HG02981 (cell line): ENCODE results near the gene DAPK3.
"Not testable (repeated sequence)": the region's sequence is repeated elsewhere in the genome, so short reads cannot be mapped to it uniquely, and the experiment has no call there.

Experiments
- ATAC-seq: cut with Tn5 transposase; IDR thresholded peaks from one replicate; pipeline ENCODE4 v1.9.1; 2021; ENCODE audit warnings: mild to moderate bottlenecking, moderate library complexity; ENCODE audit not compliant: unreplicated experiment

The DAPK3 gene

DNA sequence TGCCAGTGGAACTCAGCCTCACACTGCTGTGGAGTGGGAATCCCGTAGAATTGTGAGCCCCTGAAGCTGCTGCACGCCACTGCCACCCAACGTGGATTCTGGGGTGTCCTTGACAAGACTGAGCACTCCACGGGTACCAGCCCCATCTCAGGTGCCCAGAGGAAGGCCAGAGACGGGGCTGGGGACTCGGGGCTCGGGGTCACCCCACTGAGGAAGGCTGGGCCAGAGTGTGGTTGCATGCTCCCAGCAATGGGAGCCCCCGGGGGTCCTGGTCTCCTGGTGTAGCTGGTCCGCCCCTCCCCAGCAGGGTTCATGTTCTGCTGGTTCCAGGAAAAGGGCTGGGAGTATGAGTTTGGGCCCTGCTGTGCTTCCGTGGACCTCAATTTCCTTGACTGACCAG lies 15.2 kb downstream of the DAPK3 start:
- ATAC-seq = no peak

DNA sequence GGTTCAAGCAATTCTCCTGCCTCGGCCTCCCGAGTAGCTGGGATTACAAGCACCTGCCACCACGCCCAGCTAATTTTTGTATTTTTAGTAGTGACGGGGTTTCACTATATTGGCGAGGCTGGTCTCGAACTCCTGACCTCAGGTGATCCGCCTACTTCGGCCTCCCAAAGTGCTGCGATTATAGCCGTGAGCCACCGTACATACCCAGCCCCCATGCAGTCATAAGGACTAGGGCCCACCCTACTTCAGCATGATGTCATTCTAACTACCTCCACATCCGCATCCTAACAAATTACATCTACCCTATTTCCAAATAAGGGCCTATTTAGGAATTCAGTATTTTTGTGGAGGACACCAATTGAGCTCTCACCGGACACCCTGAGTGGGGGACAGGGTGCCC lies 15.6 kb downstream of the DAPK3 start:
- not testable (repeated sequence) for ATAC-seq

DNA sequence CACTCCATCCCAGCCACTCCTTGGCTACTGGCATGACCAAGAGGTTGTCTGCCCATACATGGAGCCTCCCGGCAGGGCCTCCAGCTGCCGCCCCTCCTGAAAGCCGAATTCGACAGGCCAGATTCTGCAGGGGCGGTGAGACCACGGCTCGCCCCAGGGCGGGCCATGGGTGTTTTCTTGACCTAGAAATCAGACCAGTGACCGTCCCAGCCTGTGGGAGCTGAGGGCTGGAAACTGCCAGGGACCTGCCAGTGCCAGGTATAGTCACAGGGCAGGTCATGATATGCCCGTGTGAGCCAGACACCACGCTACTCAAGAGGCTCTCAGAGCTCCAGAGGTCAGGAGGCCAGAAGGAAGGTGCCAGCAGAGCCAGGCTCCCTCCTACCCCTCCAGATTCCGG lies 16.8 kb downstream of the DAPK3 start:
- ATAC-seq = no peak

DNA sequence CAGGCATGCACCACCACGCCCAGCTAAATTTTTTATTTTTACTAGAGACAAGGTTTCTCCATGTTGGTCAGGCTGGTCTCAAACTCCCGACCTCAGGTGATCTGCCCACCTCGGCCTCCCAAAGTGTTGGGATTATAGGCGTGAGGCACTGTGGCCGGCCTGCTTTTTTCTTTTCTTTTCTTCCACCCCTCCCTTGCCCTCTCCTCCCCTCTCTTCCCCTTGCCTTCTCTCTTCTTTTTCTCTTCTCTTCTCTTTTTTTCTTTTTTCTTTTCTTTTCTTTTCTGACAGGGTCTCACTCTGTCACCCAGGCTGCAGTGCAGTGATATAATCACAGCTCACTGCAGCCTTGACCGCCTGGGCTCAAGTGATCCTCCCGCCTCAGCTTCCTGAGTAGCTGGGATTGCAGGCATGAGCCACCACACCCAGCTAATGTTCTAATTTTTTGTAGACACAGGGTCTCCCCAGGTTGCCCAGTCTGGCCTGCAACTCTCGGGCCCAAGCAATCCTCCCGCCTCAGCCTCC lies 18.1 kb downstream of the DAPK3 start:
- ATAC-seq = not testable (repeated sequence)

DNA sequence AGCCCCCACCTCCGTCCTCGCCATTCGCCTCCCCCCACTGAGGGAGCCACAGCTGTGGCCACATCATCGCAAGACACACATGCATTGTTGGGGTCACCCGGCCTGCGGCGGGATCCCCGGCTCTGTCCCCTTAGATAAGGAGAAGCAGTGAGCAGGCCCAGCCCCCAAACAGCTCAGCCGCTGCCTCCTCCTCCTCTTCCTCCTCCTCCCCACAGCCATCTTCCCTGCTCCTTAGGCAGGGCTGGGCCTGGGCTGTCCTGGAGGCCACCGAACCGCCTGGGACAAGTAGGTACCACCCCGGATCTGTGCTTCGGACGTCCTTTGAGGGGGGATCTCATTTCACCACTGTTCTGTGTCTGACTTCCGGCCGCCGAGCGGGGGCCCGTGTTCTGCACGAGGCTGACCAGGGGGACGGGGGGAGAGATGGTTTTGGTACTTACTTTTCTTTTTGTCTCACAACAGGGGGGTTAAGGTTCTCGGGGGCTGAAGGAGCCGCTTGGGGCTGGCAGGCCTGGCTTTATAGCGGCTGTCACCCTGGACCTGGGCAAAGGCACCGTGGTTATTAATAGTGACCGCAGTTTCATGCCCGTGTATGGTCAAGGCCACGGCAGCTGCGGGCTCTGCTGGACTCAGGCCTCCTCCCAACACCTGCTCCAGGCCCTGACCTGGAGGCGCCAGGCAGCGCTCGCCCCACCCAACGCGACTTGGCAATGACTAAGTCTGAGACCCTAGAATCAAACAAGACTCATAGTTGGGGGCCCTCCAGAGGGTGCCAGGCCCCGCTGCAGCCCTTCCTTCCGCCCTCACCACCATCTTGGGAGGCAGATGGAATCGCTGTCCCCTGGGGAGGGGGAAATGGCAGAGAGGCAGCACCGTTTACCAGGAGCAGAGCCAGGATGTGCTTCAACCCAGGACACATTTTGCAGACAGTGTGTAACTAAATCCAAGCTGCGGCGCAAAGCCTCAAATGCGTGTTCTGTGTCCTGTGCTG lies 19.7 kb downstream of the DAPK3 start:
- no peak for ATAC-seq

DNA sequence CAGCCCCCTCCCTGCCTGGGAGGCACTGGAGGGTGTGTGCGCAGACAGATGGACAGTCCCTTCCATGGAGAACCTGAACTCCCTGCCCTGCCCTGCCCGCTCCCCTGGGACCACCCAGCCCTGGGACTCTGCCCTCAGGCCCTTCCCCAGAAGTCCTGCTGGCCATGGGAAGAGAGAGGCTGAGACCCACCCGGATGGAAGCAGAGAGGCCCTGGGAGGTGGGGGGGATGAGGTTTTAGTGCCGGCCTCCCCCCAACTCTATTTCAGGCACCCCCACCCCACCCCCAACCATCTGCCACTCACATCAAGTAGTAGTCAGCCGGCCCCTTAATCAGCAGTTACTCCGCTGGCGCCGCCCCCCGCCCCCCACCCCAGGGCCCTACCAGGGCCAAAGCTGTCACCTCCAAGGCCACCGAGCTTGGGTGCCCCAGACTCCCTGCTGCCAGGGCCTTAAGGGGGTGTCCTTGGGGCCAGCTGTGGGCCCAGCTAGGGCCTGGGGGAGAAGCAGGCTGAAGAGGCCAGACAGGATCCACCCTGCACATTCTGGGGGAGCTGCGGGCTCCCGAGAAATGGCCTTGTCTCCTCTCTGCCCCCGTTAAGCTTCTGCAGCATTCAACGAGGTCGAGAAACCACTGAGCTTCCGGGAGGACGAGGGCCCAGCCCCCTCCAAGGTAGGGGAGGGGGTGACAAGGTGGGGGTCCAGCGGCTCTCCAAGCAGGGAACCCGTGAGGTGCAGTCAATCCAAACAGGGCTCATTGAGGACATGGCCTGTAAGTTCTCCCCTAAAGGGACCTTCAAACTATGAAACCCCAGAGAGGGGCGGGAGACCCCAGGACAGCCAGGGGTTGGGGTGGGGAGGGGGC lies 20.7 kb downstream of the DAPK3 start:
- ATAC-seq = no peak

DNA sequence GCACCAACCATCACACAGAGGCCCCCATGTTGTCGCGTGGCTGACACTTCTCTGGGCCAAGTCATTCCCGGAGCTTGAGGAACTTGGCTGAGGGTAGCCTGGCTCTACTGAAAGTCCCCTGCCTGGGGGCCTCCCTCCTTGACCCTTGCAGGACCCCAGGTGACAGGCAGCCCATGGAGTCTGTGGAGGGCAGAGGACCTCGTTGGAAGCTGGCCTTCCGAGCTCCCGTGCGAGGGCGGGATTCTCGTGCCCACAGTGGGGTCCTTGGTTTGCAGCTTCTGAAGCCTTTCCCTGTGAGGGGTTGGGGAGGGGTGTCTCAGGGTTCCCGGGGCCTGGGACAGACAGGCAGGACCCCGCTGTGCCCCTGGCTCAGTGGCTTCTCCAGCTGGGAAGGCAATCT lies 21.6 kb downstream of the DAPK3 start:
- ATAC-seq = no peak

DNA sequence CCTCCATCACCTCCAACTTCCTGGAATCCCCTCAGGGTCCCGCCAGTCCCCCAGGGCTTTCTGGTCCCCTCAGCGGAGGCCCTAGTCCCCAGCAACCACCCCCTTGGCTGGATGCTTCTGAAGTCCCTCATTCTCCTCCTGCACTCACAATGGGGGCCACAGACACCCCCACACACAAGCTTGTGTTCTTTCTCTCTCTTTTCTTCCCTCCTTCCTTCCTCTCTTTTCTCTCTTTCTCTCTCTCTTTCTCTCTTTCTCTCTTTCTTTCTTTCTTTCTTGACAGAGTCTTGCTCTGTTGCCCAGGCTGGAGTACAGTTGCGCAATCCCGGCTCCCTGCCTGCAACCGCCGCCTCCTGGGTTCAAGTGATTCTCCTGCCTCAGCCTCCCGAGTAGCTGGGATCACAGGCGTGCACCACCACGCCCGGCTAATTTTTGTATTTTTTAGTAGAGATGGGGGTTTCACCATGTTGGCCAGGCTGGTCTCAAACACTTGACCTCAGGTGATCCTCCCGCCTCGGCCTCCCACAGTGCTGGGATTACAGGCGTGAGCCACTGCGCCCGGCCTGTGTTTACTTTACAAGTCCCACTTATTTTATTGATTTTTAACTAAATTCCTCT lies 23.5 kb downstream of the DAPK3 start:
- ATAC-seq = not testable (repeated sequence)

DNA sequence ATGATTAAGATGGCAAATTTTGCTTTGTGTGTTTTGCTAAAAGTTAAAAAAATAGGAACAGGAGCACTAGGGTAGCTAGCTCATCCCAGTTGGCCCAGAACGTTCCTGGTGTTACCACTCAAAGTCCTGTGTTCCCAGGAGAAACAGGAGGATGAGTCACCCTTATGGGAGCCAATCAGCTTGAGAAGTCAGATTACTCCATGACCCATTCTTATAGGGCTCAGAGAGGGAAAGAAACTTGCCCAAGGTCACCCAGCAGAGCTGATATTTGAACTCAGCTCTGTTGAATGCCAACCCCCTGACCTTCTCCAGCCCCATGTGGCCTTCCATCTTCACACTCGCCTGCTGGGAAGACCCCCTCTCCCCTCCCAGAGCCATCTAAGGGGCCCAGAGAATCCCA lies 25.1 kb downstream of the DAPK3 start:
- no peak for ATAC-seq

DNA sequence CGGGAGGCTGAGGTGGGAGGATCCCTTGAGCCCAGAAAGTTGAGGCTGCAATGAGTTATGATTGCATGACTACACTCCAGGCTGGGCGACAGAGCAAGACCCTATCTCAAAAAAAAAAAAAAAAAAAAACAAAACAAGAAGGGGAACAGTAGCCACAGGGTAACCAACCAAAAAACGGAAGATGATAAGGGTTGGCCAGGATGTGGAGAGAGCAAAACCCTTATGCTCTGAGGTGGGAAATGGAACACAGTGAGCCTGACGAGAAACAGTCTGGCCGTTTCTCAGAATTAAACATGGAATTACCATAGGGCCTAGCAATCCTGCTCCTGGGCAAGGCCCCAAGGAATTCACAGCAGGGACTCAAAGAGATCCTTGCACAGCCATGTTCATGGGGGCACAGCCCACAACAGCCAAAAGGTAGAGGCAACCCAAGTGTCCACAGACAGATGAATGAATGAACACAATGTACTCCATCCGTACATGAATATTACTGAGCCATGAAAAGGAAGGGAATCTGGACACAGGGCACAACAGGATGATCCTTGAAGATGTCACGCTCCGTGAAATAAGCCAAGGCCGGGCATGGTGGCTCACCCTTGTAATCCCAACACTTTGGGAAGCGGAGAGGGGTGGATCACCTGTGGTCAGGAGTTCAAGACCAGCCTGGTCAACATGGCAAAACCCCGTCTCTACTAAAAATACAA lies 26.7 kb downstream of the DAPK3 start:
- no peak for ATAC-seq

DNA sequence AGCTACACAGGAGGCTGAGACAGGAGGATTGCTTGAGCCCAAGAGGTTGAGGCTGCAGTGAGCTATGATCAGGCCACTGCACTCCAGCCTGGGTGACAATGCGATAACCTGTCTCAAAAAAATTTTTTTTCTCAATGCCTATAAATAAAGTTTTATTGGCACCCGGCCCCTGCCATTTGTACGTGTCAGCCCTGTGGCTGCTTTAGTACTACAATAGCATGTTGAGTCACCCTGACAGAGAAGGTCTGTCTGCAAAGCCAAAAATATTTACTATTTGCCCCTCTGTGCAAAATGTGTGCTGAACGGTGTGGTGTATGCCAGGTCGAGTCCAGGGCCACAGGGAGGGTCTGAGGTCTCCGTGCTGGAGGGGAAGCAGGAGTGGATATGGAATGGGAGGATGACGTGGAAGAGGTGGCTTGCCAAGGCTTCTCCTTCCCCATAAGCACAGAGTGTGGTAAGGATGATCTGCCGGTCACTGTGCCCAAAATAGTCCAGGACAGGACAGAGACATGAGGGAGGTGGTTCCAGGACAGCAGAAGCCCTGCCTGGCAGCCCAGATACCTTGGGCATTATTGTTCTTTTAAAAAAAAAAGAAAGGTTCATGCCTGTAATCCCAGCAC lies 28.0 kb downstream of the DAPK3 start:
- ATAC-seq = no peak

DNA sequence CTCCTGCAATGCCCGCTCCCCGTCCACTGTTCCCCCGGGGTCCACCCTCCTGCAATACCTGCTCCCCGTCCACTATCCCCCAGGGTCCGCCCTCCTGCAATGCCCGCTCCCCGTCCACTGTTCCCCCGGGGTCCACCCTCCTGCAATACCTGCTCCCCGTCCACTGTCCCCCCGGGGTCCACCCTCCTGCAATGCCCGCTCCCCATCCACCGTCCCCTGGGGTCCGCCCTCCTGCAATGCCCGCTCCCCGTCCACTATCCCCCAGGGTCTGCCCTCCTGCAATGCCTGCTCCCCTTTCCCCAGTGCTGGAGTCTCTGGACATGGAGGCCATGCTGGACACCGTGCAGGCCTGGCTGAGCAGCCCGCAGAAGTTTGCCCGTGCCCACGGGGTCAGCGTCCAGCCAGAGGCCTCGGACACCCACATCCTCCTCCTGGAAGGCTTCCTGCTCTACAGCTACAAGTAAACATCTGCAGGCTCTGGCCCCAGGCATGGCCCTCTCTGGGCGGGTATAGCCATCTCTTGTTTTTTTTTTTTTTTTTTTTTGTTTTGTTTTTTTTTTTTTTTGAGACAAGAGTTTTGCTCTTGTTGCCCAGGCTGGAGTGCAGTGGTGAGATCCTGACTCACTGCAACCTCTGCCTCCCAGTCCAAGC lies 32.5 kb downstream of the DAPK3 start:
- ATAC-seq = not testable (repeated sequence)

DNA sequence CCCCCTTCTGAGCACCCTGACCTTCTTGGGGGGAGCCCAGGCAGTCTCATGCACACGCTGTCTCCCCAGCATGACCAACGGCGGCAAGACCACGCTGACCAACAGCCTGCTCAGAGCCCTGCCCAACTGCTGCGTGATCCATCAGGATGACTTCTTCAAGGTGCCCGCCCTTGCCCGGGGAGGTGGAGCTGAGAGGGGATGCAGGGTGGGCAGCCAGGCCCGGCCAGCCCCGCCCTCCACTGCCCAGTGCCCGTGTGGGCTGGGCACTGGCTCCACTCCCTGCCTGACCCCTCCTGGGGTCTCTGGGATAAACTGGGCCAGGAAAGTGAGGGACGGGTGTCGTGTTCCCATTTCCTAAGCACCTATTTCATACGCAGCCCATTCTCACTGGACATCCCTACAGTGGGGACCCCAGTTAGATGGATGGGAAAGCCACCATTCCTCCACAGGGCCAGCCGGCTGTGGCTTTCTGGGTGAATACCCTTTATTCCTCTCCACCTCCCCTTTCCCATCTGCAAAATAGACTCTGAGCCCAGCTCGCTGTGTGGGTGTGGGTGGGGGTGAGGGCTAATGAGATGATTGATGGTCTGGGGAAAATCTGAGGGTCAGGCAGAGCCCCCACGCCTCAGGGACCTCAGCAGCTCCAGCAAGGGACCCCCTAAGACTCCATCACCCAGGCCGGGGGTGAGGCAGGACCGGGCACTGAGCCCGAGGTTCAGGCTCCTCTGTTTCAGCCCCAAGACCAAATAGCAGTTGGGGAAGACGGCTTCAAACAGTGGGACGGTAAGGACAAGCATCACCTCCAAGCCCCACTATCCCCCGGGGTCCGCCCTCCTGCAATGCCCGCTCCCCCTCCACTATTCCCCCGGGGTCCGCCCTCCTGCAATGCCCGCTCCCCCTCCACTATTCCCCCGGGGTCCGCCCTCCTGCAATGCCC lies 34.1 kb downstream of the DAPK3 start:
- no peak for ATAC-seq

DNA sequence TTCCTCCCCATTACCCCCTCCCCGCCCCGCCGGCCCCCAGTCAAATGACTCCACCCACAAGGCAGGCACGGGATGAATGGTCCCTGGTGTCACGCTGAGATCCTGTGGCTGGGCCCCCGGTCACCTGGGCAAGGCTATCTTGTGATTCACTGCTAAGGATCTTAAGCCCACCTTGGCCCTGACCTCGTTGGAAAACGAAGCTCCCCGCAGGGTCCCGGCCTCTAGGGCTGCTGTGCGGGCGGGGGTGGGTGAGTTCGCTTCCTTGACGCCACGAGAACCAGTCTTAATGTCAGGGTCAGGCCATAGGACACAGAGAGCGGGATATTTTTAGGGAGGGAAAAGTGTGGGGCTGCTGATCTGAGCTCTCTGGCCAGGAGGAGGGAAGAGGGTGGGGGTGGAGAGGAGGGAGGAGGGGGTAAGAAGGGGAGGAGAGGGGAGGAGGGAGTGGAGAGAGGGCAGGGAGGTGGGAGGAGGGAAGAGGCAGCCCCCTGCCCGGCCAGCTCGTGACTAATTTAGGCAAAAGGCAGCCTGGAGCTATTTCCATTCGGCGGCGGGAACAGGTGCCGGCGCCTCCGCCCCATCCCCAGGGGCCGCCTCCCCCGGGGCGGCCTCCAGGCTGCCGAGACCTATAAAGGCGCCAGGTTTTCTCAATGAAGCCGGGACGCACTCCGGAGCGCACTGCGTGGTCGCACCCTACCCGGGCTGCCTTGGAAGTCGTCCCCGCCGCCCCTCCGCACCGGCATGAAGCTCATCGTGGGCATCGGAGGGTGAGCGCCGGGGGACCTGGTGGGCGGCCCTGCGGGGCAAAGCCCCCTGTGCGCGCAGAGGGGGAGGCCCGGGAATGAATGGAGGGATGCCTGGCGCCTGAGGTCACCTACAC lies 37.7 kb downstream of the DAPK3 start, which contains the start of gene NMRK2:
Gene NMRK2 (plus strand): TSS at position 139 of the 880 bp plus-strand sequence. CDS start 603 bp downstream, at position 742.
- no peak for ATAC-seq

DNA sequence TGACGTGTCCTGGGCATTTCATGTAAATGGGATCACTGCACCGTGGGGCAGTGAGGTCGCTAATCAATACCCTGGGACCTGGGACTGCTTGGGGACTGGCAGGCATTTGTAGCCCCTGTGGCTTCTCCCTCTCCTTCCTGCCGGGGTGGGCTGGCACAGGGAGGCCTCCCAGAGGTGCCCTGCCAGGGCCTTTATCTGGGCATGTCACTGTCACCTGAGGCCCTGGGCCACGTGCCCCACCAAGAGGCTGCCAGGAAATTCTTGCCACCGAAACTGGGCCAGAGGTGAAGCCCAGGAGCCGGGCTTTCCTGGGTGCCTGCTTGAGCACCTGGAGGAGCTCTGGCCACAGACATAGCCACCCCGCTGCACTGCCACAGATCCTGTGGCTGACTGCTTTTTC lies 39.9 kb downstream of the DAPK3 start:
- no peak for ATAC-seq

DNA sequence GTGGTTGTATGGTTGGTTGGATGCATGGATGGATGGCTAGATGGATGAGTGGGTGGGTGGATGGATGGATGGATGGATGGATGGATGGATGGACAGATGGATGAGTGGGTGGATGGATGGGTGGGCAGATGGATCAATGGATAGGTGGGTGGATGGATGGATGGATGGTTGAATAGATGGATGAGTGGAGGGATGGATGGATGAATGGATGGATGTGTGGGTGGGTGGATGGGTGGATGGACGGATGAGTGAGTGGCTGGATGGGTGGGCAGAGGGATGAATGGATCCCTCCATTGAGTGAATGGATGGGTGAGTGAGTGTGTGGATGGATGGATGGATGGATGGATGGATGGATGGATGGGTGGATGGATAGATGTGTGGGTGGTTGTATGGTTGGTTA lies 47.0 kb downstream of the DAPK3 start:
- no peak for ATAC-seq

DNA sequence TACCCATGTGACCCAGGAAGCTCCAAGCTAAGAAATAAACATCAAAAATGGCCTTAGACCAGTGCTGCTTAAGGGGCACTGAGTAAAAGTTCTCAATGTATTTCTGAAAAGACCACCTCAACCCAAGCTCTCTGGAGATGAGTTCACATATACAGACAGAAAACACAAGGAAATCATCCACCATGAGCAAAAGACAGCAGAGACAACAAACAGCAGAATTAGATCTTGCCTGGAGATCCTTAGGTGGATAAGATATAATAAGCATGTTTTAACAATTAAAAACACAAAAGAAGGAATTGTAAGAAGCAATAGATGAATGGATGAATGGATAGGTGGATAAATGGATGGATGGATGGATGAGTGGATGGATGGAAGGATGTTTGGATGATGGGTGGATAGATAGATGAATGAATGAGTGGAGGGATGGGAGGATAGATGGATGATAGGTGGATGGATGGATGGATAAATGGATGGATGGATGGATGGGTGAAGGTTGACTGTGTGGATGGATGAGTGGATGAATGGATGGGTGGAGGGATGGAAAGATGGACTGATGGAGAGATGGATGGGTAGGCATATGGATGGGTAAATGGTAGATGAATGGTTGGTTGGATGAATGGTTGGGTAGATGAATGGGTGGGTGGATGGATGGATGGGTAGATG lies 47.7 kb downstream of the DAPK3 start:
- ATAC-seq = no peak
